Astrocyte of the spinal cord (primary cell): Measurements from ENCODE around the gene PPP1R2C.

Source experiments
- DNase-seq: peaks from one replicate; pipeline ENCODE4 v3.0.0; 2011; ENCODE audit warnings: low read depth, low spot score
- H3K4me3 ChIP-seq: 2 replicates; pipeline ENCODE4 v1.5.1; 2011; ENCODE audit warnings: low read depth, mild to moderate bottlenecking, low read length, moderate library complexity
- in situ Hi-C: cut with HindIII; loops from 2 replicates; pipeline ENCODE4 v1.10.0; 2017; ENCODE audit warnings: low sequenced_read_pairs
- TF ChIP-seq, protein P1 (sequence below): IDR thresholded peaks from 2 replicates; pipeline ENCODE4 v1.5.1; 2012; ENCODE audit warnings: low read depth, mild to moderate bottlenecking, low read length, inconsistent platforms

PPP1R2C gene

DNA sequence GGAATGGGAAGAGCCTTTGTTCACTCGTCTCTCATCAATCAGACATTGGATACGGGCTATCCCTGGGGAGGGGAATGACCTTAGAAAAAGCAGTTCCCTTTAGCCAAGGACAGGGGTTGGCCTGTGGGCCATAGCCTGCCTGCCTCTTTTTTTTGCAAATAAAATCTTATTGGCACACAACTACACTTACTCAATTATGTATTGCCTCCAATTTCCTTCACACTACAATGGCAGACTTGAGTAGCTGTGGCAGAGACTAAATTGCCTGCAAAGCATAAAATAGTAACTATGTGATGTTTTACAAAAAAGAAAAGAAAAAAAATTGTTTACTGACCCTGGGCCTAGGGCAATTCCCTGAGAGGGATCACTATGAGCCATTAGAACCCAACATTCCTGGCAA lies 23.4 kb downstream of the PPP1R2C start:
- DNase-seq = no peak
- H3K4me3 ChIP-seq = no peak overlapping the region
- in situ Hi-C loops = no loop called here
- TF ChIP-seq, protein P1, sequence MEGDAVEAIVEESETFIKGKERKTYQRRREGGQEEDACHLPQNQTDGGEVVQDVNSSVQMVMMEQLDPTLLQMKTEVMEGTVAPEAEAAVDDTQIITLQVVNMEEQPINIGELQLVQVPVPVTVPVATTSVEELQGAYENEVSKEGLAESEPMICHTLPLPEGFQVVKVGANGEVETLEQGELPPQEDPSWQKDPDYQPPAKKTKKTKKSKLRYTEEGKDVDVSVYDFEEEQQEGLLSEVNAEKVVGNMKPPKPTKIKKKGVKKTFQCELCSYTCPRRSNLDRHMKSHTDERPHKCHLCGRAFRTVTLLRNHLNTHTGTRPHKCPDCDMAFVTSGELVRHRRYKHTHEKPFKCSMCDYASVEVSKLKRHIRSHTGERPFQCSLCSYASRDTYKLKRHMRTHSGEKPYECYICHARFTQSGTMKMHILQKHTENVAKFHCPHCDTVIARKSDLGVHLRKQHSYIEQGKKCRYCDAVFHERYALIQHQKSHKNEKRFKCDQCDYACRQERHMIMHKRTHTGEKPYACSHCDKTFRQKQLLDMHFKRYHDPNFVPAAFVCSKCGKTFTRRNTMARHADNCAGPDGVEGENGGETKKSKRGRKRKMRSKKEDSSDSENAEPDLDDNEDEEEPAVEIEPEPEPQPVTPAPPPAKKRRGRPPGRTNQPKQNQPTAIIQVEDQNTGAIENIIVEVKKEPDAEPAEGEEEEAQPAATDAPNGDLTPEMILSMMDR = no peak

DNA sequence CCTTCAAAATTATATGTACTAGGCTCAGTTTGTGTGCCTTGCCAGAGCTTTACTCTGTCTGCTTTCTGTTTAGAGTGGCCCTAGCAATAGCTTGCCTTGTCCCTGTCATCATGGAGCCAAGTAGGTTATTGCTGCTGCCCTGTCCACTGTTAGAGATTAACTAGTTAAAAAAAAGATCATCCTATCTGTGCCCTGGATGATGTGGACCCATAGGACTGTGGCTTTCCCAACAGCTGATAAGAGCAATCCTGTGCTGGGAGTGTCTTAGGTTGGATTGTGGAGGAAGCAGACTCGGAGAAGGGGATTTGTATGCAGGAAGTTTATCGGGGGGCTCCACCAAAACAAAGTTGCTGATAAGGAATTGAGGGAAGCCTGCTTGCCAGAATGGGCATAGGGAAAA lies 23.8 kb downstream of the PPP1R2C start:
- in situ Hi-C loops = no loop called here
- no peak for DNase-seq
- TF ChIP-seq, protein P1 = no peak
- H3K4me3 ChIP-seq = no peak overlapping the region

DNA sequence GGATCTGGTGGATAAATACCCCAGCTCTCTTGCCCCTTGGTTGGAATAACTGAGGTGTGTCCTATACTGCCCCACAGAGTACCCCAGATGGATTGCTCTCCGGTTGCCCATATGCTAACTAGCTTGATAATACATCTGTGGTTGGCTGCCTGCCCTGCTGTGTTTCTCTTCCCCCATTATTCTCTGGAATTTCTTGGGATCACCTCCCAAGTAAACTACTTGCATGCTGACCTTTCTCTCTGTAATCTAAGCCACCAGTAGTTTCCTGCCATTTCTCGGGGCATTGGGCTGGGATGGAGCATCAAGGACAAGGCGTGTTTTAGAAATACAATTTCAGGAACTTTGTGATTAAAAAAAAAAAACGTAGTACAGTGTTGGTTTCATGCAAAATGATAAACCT lies 25.2 kb downstream of the PPP1R2C start:
- DNase-seq = no peak
- TF ChIP-seq, protein P1 = no peak
- in situ Hi-C loops = no loop called here

DNA sequence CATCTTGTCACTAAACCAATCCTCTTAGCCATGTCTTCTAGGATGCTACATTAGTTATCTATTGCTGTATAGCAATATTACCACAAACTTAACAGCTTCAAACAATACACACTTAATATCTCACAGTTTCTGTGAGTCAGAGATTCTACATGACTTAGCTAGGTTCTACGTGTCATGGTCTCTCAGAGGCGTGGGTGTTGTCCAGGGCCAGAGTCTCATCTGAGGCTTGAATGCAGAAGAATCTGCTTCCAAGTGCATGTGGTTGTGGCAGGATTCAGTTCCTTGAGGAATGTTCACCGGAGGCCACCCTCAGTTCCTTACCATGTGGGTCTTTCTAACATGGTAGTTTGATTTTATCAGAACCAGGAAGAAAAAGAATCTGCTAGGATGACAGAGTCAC lies 26.4 kb downstream of the PPP1R2C start:
- no peak overlapping the region for H3K4me3 ChIP-seq
- TF ChIP-seq, protein P1 = no peak
- DNase-seq = no peak
- in situ Hi-C loops = no loop called here

More for the DNA sequence above, 25.2 kb downstream of the PPP1R2C start:
- no peak overlapping the region for H3K4me3 ChIP-seq

DNA sequence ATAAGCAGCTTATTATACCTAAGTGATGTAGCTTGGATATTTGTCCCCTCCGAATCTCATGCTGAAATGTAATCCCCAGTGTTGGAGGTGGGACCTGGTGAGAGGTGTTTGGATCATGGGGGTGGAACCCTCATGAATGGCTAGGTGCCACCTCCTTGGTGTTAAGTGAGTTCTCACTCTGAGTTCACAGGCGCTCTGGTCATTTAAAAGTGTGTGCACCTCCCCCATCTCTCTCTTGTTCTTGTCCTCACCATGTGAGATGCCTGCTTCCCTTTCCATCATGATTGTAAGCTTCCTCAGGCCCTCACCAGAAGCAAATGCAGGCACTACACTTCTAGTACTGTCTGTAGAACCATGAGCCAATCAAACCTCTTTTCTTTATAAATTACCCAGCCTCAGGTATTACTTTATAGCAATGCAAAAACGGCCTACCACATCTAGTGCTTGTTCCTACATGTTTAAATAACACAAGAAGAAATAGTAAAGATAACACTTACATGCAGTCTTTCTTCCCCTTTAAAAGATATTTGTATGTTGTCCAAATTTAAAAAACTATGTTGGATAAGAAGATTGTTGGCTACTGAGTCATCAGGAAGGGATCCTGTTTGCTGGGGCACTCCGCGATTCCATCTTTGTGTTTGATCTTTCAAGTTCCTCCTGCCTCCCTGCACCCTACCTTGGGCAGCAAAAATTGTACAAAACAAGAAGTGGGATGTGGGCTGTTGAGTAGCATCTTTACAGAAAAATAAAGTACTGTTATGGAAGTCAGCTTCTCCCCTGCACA lies 29.7 kb downstream of the PPP1R2C start:
- in situ Hi-C loops = no loop called here
- DNase-seq = peak; percentile 38
- TF ChIP-seq, protein P1 = no peak
- no peak overlapping the region for H3K4me3 ChIP-seq

DNA sequence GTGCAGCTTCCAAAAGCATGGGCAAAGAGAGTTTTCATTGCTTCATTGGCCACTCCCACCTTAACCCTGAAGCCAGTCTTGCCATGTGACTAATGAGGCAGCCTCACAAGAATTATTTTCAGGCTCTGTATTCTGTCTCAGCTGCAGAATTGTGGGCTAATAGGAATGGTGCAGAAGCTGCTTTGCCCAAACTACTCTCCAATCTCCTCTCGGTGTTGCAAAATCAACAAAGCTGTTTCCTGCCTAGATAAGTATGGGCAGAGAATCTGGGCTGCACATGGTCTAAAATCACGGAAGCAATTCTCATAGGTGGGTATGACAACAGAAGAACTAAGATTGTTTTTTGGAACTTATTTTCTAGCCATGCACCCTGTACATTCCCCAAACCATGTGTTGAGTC lies 31.4 kb downstream of the PPP1R2C start:
- in situ Hi-C loops = no loop called here
- DNase-seq = peak; percentile 38
- TF ChIP-seq, protein P1 = no peak
- no peak overlapping the region for H3K4me3 ChIP-seq
